Activated CD4-positive, alpha-beta memory T cell treated with anti-CD3 and anti-CD28 coated beads for 36 hours (primary cell): Measurements from ENCODE around the gene GSTM4. TPM values are rescaled to one million over a fixed set of nuclear protein-coding genes. Genes with fewer than 3 reads are reported as not detected.
A peak's percentile ranks its signal among the peaks of the same experiment; 100 is the strongest.

Experiments used
- CTCF ChIA-PET: fragments of 350-600 bp; sonication (Branson Sonifier 250); formaldehyde crosslinking; loops from one replicate; lab custom pipeline; 2021; ENCODE audit warnings: antibody characterized with exemption, inconsistent platforms; lab: Charles Lee
- POLR2A ChIA-PET: fragments of 350-600 bp; sonication (Branson Sonifier 250); formaldehyde crosslinking; loops from one replicate; lab custom pipeline; 2021; ENCODE audit warnings: antibody characterized with exemption; lab: Charles Lee
- DNase-seq: peaks from one replicate; pipeline ENCODE4 v3.0.0-alpha.2; 2020
- H3K27ac Mint-ChIP-seq: one replicate; pipeline ENCODE4 v1.8.0; 2021; ENCODE audit warnings: mixed read lengths
- H3K27me3 Mint-ChIP-seq: one replicate; pipeline ENCODE4 v1.8.0; 2021; ENCODE audit warnings: mixed read lengths
- H3K36me3 Mint-ChIP-seq: one replicate; pipeline ENCODE4 v1.8.0; 2021; ENCODE audit warnings: mixed read lengths
- H3K4me1 Mint-ChIP-seq: one replicate; pipeline ENCODE4 v1.8.0; 2021; ENCODE audit warnings: low read depth, mixed read lengths
- H3K4me3 Mint-ChIP-seq: one replicate; pipeline ENCODE4 v1.8.0; 2021; ENCODE audit warnings: mild to moderate bottlenecking, mixed read lengths
- H3K9me3 Mint-ChIP-seq: one replicate; pipeline ENCODE4 v1.8.0; 2021; ENCODE audit warnings: mixed read lengths
- intact Hi-C: fragments of 100-400 bp; cut with micrococcal nuclease; formaldehyde crosslinking; loops from one replicate; pipeline ENCODE4 v1.15.1; 2023
- total RNA-seq, 2 experiments: library from RNA; stranded (reverse); gene quantifications; one replicate each; pipeline ENCODE4 v1.2.3, GENCODE V29; 2021

Gene GSTM4
- total RNA-seq, 2 experiments from 2014 or later = 8.2 to 12.0 TPM

DNA sequence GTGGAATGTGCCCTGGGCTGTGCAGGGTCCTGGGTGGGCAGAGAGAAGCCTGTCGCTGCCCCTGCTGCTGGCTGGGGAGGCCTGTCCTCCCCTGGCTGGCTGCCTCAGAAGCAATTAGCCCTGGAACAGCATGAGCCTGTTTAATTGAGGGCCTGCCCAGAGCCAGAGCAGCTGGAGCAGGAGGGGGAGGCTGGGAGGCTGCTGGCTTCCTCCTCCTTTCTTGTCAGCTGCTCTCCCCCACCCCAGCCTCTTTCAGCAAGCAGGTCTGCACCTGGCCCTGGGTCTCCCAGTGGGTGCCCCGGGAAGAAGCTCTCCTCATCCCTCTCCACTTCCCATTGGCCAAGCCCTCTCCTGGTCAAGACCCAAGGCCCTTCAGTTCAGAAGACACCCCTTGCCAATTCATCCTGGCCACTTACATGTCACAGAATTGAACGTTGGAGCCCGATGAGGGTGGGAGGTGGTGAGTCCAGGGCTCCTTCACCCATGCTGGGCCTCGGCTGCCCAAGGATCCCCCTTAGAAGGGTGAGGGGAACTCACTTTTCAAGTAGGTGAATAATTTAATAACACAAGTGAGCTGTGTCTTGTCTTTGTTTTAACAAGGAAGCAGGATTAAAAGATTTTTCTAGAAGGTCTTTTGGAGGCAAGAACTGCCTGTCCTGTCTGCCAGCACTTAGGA lies 23.1 kb upstream of the GSTM4 start:
- CTCF ChIA-PET = interaction anchor here (0.5 to 7.6 kb wide), 4 partner anchors 11 to 87 kb away, joined by 3 to 101 read pairs (median 3); partner anchors contain the start of gene AMPD2
- no peaks in the 10 kb centered on the region for H3K27me3 Mint-ChIP-seq
- H3K36me3 Mint-ChIP-seq = peaks cover 18% of the 10 kb centered on the region
- DNase-seq = no peak
- intact Hi-C loops = no loop called here
- peaks cover 15% of the 10 kb centered on the region for H3K4me1 Mint-ChIP-seq
- POLR2A ChIA-PET = no interaction called here
- H3K9me3 Mint-ChIP-seq = no peaks in the 10 kb centered on the region
- H3K4me3 Mint-ChIP-seq = no peak overlapping the region
- H3K27ac Mint-ChIP-seq = no peak overlapping the region

DNA sequence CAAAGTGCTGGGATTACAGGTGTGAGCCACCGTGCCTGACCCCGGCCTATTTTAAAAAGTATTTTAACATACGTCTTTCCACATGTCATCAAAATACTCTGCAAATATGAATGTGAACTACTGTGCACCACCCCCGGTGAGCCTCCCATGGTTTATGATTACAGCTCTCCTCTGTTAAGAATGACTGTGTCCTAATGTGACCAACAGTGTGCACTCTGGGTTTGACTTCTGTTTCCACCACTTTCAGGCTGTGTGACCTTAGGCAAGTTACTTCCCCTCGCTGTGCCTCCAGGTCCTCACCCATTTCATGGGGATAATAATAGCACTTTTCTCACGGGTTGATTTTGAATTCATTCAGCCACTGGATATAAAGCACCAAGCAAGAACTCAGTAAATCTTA lies 21.6 kb upstream of the GSTM4 start:
- ChIA-PET CTCF (interaction anchor here (1.0 to 10.9 kb wide), 3 partner anchors 9 to 351 kb away, joined by 3 to 123 read pairs (median 6); partner anchors contain the start of gene AHCYL1), POLR2A (interaction anchor here (1.2 kb wide), 1 partner anchor 86 kb away, joined by 5 read pairs; the partner anchor contains the start of gene GNAI3)
- H3K36me3 Mint-ChIP-seq = peaks cover 12% of the 10 kb centered on the region
- no peak overlapping the region for H3K27ac Mint-ChIP-seq
- intact Hi-C loops = no loop called here
- no peak overlapping the region for H3K4me3 Mint-ChIP-seq
- no peaks in the 10 kb centered on the region for H3K9me3 Mint-ChIP-seq
- H3K4me1 Mint-ChIP-seq = peaks cover 15% of the 10 kb centered on the region
- no peaks in the 10 kb centered on the region for H3K27me3 Mint-ChIP-seq
- peak; percentile 38 for DNase-seq

DNA sequence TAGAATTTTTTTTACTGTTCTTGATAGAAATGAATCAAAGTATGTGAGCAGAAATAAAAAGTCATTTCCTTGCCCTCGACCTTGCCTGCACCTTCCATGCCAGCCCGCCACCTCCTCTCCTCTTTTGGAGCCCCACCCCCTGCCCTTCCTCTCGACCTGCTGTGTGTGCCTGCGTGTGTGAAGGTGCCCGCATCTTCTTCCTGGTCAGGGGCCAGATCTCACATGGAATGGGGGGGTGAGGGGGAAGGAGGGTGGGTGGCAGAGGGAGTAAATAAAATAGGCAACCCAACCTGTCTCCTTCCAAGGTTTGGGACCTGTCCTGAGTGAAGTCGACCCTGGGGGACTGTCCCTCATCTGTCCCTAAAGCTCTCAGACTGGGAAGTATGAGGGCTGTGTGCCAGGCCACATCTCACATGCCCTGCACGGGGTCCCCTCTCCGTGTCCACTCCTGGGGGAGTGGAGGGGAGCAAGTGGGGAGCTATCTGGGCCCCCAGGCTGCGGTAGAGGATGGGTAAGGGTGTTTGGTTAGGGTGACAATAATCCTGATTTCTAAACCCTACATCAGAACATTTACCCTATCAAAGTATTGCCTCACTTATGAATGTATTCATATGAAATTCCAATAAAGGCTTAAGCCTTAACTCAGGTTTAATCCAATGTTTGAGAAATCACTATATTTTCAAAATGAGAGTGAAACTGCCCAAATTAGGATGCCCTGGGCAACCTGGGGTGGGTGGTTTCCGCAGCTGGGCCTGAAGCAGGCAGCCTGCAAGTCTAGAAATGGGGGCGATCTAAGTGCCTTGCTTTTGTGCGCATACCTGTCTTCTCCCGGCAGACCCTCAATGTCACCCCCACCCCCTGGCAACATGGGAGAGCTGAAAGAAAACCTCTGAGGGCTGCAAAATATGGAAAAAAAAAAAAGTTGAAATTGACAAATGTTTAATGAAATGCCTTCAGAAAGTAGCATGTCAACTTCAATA lies 20.8 kb upstream of the GSTM4 start:
- Mint-ChIP-seq H3K27ac (no peak overlapping the region), H3K27me3 (no peaks in the 10 kb centered on the region), H3K4me3 (no peak overlapping the region), H3K36me3 (peaks cover 7% of the 10 kb centered on the region), H3K4me1 (peaks cover 16% of the 10 kb centered on the region), H3K9me3 (no peaks in the 10 kb centered on the region)
- POLR2A ChIA-PET = interaction anchor here (1.2 kb wide), 1 partner anchor 87 kb away, joined by 5 read pairs; the partner anchor contains the start of gene GNAI3
- CTCF ChIA-PET = interaction anchor here (0.9 to 10.9 kb wide), 5 partner anchors 9 to 350 kb away, joined by 3 to 130 read pairs (median 6); partner anchors contain the start of genes AHCYL1 and GSTM4
- DNase-seq = peak; percentile 50
- intact Hi-C loops = loop anchor here (1.0 kb wide), 1 partner anchor 18 kb away; no protein-coding TSS in a partner anchor

DNA sequence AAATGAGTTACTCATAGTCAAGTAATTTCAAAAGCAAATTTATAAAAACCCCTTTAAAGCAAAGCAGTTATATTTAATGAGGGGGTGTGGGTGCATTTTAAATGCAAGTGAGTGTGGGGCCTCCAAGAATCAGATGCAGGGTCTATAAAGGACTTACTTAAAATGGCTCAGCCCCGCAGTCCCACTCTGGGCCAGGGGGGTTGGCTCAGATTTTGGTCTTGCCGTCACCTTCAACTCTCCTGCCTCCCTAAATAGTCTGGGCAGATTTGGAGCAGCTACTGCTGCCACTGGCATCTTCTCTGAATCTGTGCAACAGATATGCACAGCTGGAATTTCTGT lies 20.1 kb upstream of the GSTM4 start:
- Mint-ChIP-seq H3K27ac (no peak overlapping the region), H3K4me3 (no peak overlapping the region), H3K9me3 (no peaks in the 10 kb centered on the region), H3K4me1 (peaks cover 18% of the 10 kb centered on the region), H3K36me3 (peaks cover 6% of the 10 kb centered on the region), H3K27me3 (no peaks in the 10 kb centered on the region)
- ChIA-PET CTCF (interaction anchor here (0.9 to 10.9 kb wide), 5 partner anchors 10 to 349 kb away, joined by 3 to 242 read pairs (median 123); partner anchors contain the start of genes AHCYL1 and GSTM4), POLR2A (no interaction called here)
- intact Hi-C loops = loop anchor here (1.0 kb wide), 1 partner anchor 19 kb away; no protein-coding TSS in a partner anchor
- DNase-seq = no peak

DNA sequence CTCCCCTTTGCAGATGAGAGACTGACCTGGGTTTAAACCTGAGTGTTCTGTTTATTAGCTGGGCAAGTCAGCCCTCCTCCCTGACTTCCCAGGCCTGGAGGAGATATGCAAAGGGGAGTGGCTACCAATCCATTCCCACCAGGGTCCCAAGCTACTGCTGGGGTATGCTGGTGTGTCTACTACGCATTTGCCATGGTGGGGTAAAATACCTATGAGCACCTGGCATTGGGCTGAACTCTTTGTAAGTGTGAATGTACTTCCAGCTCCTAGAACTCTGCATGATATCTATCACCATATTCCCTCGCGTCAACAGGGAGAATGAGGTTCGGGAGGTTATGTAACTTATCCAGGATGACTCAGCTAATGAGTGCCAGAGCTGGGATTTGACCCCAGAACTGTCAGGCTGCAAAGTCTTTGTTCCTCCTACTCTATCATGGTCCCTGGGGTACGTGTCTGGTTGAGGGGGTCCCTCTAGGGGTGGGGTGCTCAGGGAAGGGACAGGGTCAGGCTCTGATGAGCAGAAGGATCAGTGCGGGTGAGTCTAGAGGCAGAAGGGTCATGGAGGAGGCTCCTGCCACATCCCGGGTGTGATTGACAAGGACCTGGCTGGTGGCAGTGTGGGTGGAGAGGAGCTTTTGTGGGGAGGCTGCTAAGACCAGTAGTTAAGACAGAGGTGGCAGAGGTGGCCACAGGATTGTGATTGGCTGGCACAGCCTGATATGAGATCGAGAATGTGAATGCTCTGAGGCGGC lies 19.5 kb upstream of the GSTM4 start:
- intact Hi-C loops = no loop called here
- DNase-seq = no peak
- CTCF ChIA-PET = interaction anchor here (0.9 to 10.9 kb wide), 7 partner anchors 6 to 375 kb away, joined by 4 to 242 read pairs (median 61); partner anchors contain the start of gene AHCYL1
- no peaks in the 10 kb centered on the region for H3K27me3 Mint-ChIP-seq
- POLR2A ChIA-PET = no interaction called here
- no peaks in the 10 kb centered on the region for H3K9me3 Mint-ChIP-seq
- H3K4me1 Mint-ChIP-seq = peaks cover 18% of the 10 kb centered on the region
- H3K27ac Mint-ChIP-seq = no peak overlapping the region
- peaks cover 4% of the 10 kb centered on the region for H3K36me3 Mint-ChIP-seq
- H3K4me3 Mint-ChIP-seq = no peak overlapping the region

DNA sequence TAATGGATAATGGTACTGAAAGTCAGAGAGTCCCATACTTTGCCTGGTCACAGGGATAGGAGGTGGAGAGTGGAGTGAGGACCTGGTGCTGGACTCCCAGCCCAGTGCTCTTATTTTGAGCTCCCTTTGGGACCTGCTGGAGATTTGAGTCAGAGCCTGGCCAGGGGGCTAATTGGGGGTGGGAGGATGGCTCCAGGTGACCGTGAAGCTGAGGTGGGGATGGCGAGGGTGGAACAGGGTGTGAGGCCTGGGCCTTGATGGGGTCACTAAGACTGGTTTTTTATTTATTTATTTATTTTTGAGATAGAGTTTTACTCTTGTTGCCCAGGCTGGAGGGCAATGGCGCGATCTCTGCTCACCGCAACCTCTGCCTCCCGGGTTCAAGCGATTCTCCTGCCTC lies 18.5 kb upstream of the GSTM4 start:
- intact Hi-C loops = no loop called here
- POLR2A ChIA-PET = no interaction called here
- H3K27me3 Mint-ChIP-seq = no peaks in the 10 kb centered on the region

DNA sequence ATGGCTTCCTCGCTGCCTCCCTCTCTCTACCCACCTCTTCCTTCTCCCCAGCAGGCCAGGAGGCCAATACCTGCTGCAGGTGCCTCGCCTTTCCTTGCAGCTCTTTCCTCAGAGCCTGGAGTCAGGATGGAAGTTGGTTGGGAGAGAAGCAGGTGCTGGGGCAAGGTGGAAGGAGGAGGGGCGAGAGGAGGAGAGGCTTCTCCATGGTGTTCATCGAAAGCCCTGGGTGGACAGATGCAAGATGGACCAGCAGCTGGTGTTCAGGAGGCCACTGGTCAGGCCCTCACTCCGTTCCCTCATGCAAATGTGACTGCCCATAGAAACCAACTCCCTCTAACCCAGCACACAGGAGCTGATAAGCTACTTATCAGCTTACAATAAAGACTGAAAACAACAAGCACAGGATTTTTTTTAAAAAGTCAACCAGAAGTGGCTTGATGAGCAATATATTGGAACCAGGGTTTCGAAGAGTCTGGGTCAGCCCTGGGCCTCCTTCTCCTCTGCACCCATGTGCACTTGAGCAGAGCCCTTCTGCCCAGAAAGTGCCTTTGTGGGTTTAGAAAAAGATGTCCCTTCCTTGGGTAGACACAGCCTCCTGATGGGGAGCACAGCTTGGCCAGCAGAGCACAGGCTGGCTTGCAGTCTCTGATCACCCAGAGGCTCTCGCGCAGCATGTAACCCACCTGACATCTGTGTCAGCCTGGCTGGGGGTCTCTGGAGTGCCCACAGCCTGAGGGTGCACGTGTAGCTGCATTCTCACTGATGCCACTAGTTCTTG lies 16.6 kb upstream of the GSTM4 start:
- ChIA-PET POLR2A (interaction anchor here (1.3 to 1.8 kb wide), 2 partner anchors 9 to 91 kb away, joined by 3 to 10 read pairs; partner anchors contain the start of gene GNAI3), CTCF (interaction anchor here (0.6 to 10.9 kb wide), 46 partner anchors 9 to 821 kb away, joined by 3 to 242 read pairs (median 10); partner anchors contain the start of genes AHCYL1, AMPD2, EPS8L3 and GNAI3)

More for the DNA sequence above, 18.5 kb upstream of the GSTM4 start:
- H3K36me3 Mint-ChIP-seq = no peaks in the 10 kb centered on the region
- H3K4me1 Mint-ChIP-seq = peaks cover 18% of the 10 kb centered on the region
- H3K4me3 Mint-ChIP-seq = no peak overlapping the region
- CTCF ChIA-PET = interaction anchor here (0.9 to 10.9 kb wide), 7 partner anchors 7 to 347 kb away, joined by 3 to 242 read pairs (median 61); partner anchors contain the start of gene AHCYL1
- DNase-seq = no peak
- H3K9me3 Mint-ChIP-seq = no peaks in the 10 kb centered on the region
- no peak overlapping the region for H3K27ac Mint-ChIP-seq

DNA sequence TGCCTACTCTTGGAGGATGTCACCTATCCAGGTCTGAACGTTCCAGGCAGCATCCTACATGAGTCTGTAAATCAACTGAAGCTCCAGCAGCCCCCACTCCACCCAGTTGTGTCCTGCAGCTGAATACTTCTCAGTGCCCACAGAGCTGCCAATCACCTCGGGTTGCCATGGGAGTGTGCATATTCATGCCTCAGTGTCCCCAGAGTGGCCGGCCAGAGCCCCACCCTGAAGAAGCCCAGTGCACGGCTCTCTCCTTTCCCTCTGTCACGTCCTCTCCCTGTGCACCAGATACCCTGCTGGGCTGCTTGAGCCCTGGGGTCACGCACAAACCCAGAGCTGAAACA lies 16.1 kb upstream of the GSTM4 start:
- CTCF ChIA-PET = interaction anchor here (0.5 to 10.9 kb wide), 77 partner anchors 10 to 1524 kb away, joined by 3 to 242 read pairs (median 4); partner anchors contain the start of genes AHCYL1, AMIGO1, AMPD2 and EPS8L3
- H3K36me3 Mint-ChIP-seq = no peaks in the 10 kb centered on the region
- POLR2A ChIA-PET = interaction anchor here (1.2 to 1.8 kb wide), 3 partner anchors 10 to 93 kb away, joined by 3 to 10 read pairs (median 6); partner anchors contain the start of gene GNAI3

More for the DNA sequence above, 16.6 kb upstream of the GSTM4 start:
- no peak for DNase-seq
- Mint-ChIP-seq H3K36me3 (no peaks in the 10 kb centered on the region), H3K4me1 (peaks cover 16% of the 10 kb centered on the region), H3K27ac (no peak overlapping the region), H3K27me3 (no peaks in the 10 kb centered on the region), H3K9me3 (no peaks in the 10 kb centered on the region), H3K4me3 (no peak overlapping the region)
- intact Hi-C loops = no loop called here

DNA sequence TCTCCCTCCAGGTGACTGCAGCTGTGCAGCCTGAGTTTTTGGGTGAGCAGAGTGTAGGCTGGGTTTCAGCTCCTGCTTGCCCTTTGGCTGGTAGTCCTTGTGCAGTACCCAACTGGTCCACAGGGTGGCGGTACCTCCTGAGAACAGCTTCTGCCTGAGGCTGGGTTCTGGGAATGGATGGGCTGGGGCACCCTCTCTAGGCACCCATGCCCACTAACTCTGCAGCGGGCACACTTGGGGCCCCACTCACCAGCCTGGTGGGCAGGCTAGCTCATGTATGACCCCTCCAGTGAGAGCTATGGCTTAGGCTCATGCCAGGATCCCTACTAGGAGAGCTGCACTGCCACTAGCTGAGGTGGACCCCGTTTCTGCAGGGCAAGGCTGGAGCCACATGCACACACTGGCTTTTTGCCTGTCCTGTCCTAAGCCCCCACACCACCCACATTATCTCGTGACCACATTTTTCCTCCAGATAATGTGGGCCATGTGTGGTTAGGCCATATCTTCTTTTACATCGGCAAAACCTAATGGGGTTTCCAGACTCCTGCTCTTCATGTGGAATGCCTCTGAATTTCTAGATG lies 15.5 kb upstream of the GSTM4 start:
- Mint-ChIP-seq H3K36me3 (no peaks in the 10 kb centered on the region), H3K4me3 (no peak overlapping the region), H3K27ac (no peak overlapping the region), H3K27me3 (no peaks in the 10 kb centered on the region), H3K4me1 (peaks cover 5% of the 10 kb centered on the region), H3K9me3 (no peaks in the 10 kb centered on the region)
- intact Hi-C loops = loop anchor here (1.0 kb wide), 1 partner anchor 94 kb away; no protein-coding TSS in a partner anchor
- DNase-seq = peak; percentile 93
- ChIA-PET POLR2A (interaction anchor here (1.2 to 1.8 kb wide), 3 partner anchors 11 to 94 kb away, joined by 3 to 10 read pairs (median 6); partner anchors contain the start of gene GNAI3), CTCF (interaction anchor here (0.5 to 10.9 kb wide), 79 partner anchors 10 to 1524 kb away, joined by 3 to 242 read pairs (median 4); partner anchors contain the start of genes AHCYL1, AMIGO1, AMPD2 and EPS8L3)

More for the DNA sequence above, 16.1 kb upstream of the GSTM4 start:
- H3K27ac Mint-ChIP-seq = no peak overlapping the region
- intact Hi-C loops = loop anchor here (1.0 kb wide), 1 partner anchor 94 kb away; no protein-coding TSS in a partner anchor
- H3K27me3 Mint-ChIP-seq = no peaks in the 10 kb centered on the region
- no peak for DNase-seq
- H3K9me3 Mint-ChIP-seq = no peaks in the 10 kb centered on the region
- H3K4me3 Mint-ChIP-seq = no peak overlapping the region
- H3K4me1 Mint-ChIP-seq = peaks cover 11% of the 10 kb centered on the region
